C1 segment of cervical spinal cord (tissue), 14 donors: ENCODE data around the gene S100A6.

Source experiments
- DNase-seq, 14 donors: peaks; one replicate each; lab custom pipeline; 2025; lab: John Stamatoyannopoulos, UW

The S100A6 gene

DNA sequence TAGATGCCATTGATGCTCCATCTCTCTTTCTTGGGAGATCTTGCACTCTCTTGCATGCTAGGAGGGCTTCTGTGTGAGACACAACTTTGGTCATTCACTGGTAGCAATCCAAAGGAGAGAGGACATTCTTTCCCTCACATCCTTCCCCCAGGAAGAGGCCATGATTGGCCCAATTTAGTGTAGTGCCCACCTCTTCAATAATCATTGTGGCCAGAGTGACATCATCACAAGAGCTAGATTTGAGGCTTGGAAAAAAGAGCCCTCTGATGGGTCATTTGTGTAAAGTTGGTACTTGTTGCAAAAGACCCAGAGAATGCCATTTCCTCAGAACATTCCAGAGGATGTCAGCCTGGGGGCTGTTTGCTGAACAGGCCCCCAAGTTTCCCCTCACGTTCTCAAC lies 30.2 kb downstream of the S100A6 start:
- no peak for DNase-seq

- no peak for DNase-seq
Measured at GRCh38 chr1:153503766-153504165, 32.0 kb downstream of the S100A6 start.

- no peak for DNase-seq
Measured at GRCh38 chr1:153498746-153499145, 37.0 kb downstream of the S100A6 start.

- DNase-seq = no peak
Measured at GRCh38 chr1:153495536-153495935, 40.3 kb downstream of the S100A6 start.

DNA sequence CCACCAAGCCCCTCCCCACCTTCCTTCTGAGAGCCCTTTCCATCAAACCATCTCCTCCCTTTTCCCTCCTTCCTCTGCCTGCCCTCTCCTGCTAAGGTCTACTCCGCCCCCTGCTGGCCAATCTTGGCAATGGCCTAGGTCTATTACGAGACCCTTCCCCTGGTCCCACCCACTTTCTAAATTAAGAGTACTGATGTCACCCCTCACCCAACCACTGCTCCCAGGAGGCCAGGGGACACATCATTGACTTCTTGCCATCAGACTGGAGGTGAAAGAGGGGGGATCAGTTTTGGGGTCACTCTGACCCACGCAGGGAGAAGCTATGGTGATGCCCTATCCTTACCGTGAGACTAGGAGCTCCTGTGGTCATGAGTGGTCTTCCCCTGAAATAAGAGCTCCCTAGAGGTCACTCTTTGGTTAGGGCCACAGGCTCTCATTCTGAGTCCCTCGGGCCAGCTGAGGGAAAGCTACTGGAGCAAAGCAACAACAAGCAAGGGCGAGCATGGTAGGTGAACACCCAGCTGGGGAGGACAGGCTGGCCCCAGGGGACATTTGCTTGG lies 40.7 kb downstream of the S100A6 start:
- peak in 8 of 14 donors; percentile 3 to 59 (median 34) for DNase-seq

- DNase-seq = no peak
Measured at GRCh38 chr1:153493343-153493960, 42.3 kb downstream of the S100A6 start.

- peak in 3 of 14 donors; percentile 30 to 61 (median 53) for DNase-seq
Measured at GRCh38 chr1:153490272-153491051, 45.3 kb downstream of the S100A6 start.

DNA sequence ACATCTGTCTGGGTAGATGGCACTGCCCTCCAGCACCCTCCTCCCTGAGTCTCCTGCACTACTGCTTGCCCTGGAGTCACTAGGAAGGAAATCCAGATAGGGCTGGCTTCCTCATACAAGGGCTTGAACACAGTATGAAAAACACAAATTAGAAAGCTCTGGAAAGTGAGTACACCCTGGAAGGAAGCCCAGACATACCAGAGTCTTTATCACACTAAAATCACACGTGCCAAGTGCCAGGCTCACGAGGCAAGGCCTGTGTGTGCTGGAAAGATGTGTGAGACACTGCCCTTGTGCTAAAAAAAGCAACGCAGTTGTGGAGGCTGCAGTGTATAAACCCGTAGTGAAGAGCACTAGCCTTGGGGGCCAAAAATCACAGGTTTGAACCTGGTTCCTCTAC lies 47.1 kb downstream of the S100A6 start:
- no peak for DNase-seq

DNA sequence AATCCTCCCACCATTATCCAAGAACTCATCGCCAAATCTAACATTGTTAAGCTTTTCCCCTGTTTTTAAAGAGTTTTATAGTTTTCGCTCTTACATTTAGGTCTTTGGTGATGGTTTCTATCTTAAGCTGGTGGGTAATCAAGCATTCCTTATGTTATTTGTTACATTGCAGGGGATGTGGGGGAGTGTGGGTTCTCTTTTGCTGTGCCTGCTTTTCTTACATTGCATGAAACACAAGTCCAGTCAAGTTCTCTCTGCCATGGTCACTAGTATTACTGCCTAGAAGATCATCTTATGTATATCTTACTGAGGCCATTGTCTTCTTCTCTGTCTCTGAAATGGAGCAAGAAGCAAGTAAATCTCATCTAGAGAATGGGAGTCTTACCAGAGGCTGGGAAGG lies 48.1 kb downstream of the S100A6 start:
- no peak for DNase-seq

DNA sequence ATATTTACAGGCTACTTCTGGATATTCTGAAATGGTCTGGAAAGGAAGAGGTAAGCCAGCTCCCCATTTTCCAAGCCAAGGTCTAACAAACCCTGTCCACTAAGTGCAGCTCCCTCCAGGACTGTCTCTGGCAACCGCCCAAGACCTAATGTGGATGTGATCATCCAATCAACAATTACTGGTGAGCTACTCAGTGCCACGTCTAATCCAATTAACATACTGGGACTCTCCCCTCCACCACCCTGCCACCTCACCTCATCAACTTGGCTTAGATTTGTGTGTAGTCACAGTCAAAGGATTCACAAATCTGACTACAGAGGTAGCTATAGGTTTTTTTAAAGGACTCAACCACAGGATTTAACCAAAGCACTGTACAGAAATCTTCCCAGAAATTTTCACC lies 49.9 kb downstream of the S100A6 start:
- no peak for DNase-seq
